GM23338 (cell line): ENCODE data around the gene JMY. TPM values are rescaled to one million over a fixed set of nuclear protein-coding genes. Genes with fewer than 3 reads are reported as not detected.

ENCODE experiments used
- ATAC-seq: fragments of 200-7000 bp; cut with Tn5 transposase; 3 replicates; pipeline ENCODE4 v1.9.1; 2020
- DNase-seq: peaks from one replicate; pipeline ENCODE4 v3.0.0-alpha.2; 2015; ENCODE audit warnings: low spot score
- H2AFZ ChIP-seq: fragments of 200-600 bp; sonication (generic); 2 replicates; pipeline ENCODE4 v1.8.0; 2016; ENCODE audit warnings: antibody characterized with exemption, mild to moderate bottlenecking, moderate library complexity
- H3F3A ChIP-seq: fragments of 200-600 bp; sonication (generic); replicated peaks from 2 replicates; pipeline ENCODE4 v1.8.0; 2017; ENCODE audit warnings: antibody characterized with exemption, mixed run types, low read depth
- H3K27ac ChIP-seq: fragments of 200-600 bp; sonication (generic); 2 replicates; pipeline ENCODE4 v1.6.1; 2016; ENCODE audit warnings: low read depth
- H3K27me3 ChIP-seq: fragments of 200-600 bp; sonication (generic); 2 replicates; pipeline ENCODE4 v1.8.0; 2016; ENCODE audit warnings: mild to moderate bottlenecking, mixed run types, moderate library complexity; ENCODE audit not compliant: insufficient read depth
- H3K36me3 ChIP-seq: fragments of 200-600 bp; sonication (generic); 2 replicates; pipeline ENCODE4 v1.8.0; 2016; ENCODE audit warnings: mild to moderate bottlenecking; ENCODE audit not compliant: insufficient read depth
- H3K4me1 ChIP-seq: fragments of 200-600 bp; sonication (generic); 2 replicates; pipeline ENCODE4 v1.8.0; 2016; ENCODE audit warnings: mild to moderate bottlenecking, moderate library complexity; ENCODE audit not compliant: insufficient read depth
- H3K4me2 ChIP-seq: fragments of 200-600 bp; sonication (generic); 2 replicates; pipeline ENCODE4 v1.7.1; 2017; ENCODE audit warnings: mixed run types
- H3K4me3 ChIP-seq: fragments of 200-600 bp; sonication (generic); 2 replicates; pipeline ENCODE4 v1.6.1; 2016; ENCODE audit warnings: mixed run types
- H3K79me2 ChIP-seq: fragments of 200-600 bp; sonication (generic); replicated peaks from 2 replicates; pipeline ENCODE4 v1.8.0; 2017; ENCODE audit warnings: mild to moderate bottlenecking; ENCODE audit not compliant: insufficient read depth
- H3K9me2 ChIP-seq: fragments of 200-600 bp; sonication (generic); 2 replicates; pipeline ENCODE4 v1.8.0; 2017; ENCODE audit not compliant: insufficient read depth
- H4K20me1 ChIP-seq: fragments of 200-600 bp; sonication (generic); replicated peaks from 2 replicates; pipeline ENCODE4 v1.8.0; 2017; ENCODE audit warnings: mild to moderate bottlenecking; ENCODE audit not compliant: insufficient read depth
- H3K27ac Mint-ChIP-seq: 2 replicates; pipeline ENCODE4 v1.8.0; 2020; ENCODE audit warnings: inconsistent platforms, mild to moderate bottlenecking, moderate library complexity, mixed read lengths
- H3K27me3 Mint-ChIP-seq: 3 replicates; pipeline ENCODE4 v1.8.0; 2022; ENCODE audit warnings: low read depth, mild to moderate bottlenecking, moderate library complexity, mixed read lengths, inconsistent platforms; ENCODE audit not compliant: insufficient read depth, poor library complexity
- H3K36me3 Mint-ChIP-seq: 3 replicates; pipeline ENCODE4 v1.8.0; 2021; ENCODE audit warnings: low read depth, mild to moderate bottlenecking, inconsistent platforms, moderate library complexity, mixed read lengths
- H3K4me1 Mint-ChIP-seq: 3 replicates; pipeline ENCODE4 v1.8.0; 2020; ENCODE audit warnings: mild to moderate bottlenecking, inconsistent platforms, mixed read lengths
- H3K4me3 Mint-ChIP-seq: 3 replicates; pipeline ENCODE4 v1.8.0; 2021; ENCODE audit warnings: moderate library complexity, mild to moderate bottlenecking, inconsistent platforms, mixed read lengths
- H3K9me3 Mint-ChIP-seq: 3 replicates; pipeline ENCODE4 v1.8.0; 2020; ENCODE audit warnings: moderate library complexity, mild to moderate bottlenecking, inconsistent platforms, mixed read lengths
- CTCF ChIP-seq, 2 experiments: fragments of 200-600 bp in 1 of 2; sonication (generic) in 1 of 2; conservative IDR thresholded peaks; 2 replicates each; pipeline versions ENCODE4 v1.5.1 to v1.6.1; 2016 to 2017; ENCODE audit warnings: antibody characterized with exemption in 2 of 2, low read depth in 2 of 2, mild to moderate bottlenecking in 2 of 2, moderate library complexity in 1 of 2
- ZNF462 ChIP-seq: fragments of 250-450 bp; sonication (Bioruptor Pico); IDR thresholded peaks from 2 replicates; pipeline ENCODE4 v1.5.0; 2020; ENCODE audit warnings: mild to moderate bottlenecking, moderate library complexity
- polyA plus RNA-seq: library from polyadenylated mRNA; unstranded; fragments of >200 nt; fragmentation: Nextera tagmentation; extraction: Ambion mirVana; gene quantifications from 2 replicates; pipeline ENCODE4 v1.2.1, GENCODE V29; 2016
- total RNA-seq: library from RNA; depleted of rRNA; stranded (reverse); fragments of >200 nt; shearing (Covaris generic); gene quantifications from 2 replicates; pipeline ENCODE4 v1.2.3, GENCODE V29; 2014

JMY gene
- total and polyA plus RNA-seq, 2 experiments from 2014 or later, result 6.2 to 18.4 TPM

GRCh38 chr5:79333852-79334557 lies 98.1 kb downstream of the JMY start:
- Histone ChIP-seq H3K36me3 (no peaks in the 10 kb centered on the region), H3K27me3 (no peaks in the 10 kb centered on the region), H3F3A (no peaks in the 10 kb centered on the region), H3K4me3 (no peak overlapping the region), H3K27ac (no peak overlapping the region), H3K4me2 (no peak overlapping the region), H2AFZ (peak overlapping the region; percentile 4; the same call in 1 of the 2 replicates), H4K20me1 (no peaks in the 10 kb centered on the region), H3K9me2 (no peaks in the 10 kb centered on the region), H3K4me1 (no peaks in the 10 kb centered on the region), H3K79me2 (no peaks in the 10 kb centered on the region)
- Mint-ChIP-seq H3K27ac (peak overlapping the region; percentile 13; the same call in 1 of the 2 replicates), H3K9me3 (peaks cover 24% of the 10 kb centered on the region), H3K27me3 (peaks cover 6% of the 10 kb centered on the region), H3K4me1 (peaks cover 6% of the 10 kb centered on the region), H3K36me3 (no peaks in the 10 kb centered on the region; the same call in 2 of the 3 replicates), H3K4me3 (no peak overlapping the region)
- peak; percentile 47 to 54 for TF ChIP-seq CTCF (conservative IDR thresholded peaks at IDR 0.05; ENCODE audit: low read depth in 2 of 2)
- TF ChIP-seq ZNF462 (CRISPR knock-in tag), result no peak
- DNase-seq (peak; percentile 49), ATAC-seq (peak; percentile 82)
